ENCODE results near the gene RASGRF2. TPM values are rescaled to one million over a fixed set of nuclear protein-coding genes. Genes with fewer than 3 reads are reported as not detected.

The RASGRF2 gene
- total RNA-seq, 1 experiment from 2014 or later: not detected

DNA sequence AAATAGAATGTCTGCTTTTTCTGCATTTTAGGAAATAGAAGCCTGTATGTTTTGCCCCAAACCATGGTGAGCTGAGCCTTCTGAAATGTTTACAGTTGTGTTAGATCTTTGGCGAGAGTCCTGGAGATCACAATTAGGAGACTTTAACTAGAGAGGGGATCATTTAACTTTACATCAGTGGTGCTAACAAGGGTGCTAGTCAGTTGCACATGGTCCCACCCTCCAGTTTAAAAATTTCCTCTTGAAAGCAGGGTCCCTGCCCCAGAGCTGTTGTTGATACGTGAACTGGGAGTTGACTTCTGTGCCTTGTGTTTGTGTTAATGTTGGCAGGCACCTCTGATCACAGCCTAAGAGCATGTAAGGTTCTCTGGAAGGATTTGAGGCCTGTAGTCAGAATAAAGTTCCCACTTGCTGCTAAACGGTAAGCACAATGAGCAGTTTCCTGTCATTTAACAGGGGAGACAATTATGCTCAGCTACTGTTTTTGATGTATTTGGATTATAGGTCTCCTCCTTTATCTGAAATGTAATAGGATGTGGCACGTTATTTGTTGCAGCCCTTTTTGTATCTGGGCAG lies 43.7 kb downstream of the RASGRF2 start:
- H3K36me3 Mint-ChIP-seq (ENCODE audit: insufficient read depth, unreplicated experiment): no peaks in the 10 kb centered on the region
- TF ChIP-seq, protein P1, sequence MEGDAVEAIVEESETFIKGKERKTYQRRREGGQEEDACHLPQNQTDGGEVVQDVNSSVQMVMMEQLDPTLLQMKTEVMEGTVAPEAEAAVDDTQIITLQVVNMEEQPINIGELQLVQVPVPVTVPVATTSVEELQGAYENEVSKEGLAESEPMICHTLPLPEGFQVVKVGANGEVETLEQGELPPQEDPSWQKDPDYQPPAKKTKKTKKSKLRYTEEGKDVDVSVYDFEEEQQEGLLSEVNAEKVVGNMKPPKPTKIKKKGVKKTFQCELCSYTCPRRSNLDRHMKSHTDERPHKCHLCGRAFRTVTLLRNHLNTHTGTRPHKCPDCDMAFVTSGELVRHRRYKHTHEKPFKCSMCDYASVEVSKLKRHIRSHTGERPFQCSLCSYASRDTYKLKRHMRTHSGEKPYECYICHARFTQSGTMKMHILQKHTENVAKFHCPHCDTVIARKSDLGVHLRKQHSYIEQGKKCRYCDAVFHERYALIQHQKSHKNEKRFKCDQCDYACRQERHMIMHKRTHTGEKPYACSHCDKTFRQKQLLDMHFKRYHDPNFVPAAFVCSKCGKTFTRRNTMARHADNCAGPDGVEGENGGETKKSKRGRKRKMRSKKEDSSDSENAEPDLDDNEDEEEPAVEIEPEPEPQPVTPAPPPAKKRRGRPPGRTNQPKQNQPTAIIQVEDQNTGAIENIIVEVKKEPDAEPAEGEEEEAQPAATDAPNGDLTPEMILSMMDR (IDR thresholded peaks at IDR 0.05; ENCODE audit: unreplicated experiment): no peak
- POLR2A ChIA-PET: interaction anchor here (0.6 kb wide), 1 partner anchor 22 kb away, joined by 3 read pairs; no protein-coding TSS in a partner anchor

DNA sequence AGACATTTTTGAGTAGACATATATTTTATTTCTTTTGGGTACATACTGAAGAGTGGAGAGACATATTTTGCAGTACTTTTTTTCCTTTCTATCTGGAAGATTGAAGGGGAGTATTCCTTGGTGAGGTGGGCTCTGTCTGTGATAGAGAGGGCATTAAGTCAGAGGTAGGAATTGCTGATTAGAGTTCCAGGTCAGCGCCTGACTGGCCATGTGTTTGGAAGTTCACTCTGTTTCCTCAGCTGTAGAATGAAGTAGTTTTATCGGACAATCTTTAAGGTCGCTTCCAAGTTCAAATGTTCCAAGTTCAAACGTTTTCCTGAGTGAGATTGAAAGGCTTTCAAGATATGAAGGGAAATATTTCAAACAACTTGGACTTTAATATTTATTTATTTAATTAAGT lies 45.5 kb downstream of the RASGRF2 start:
- TF ChIP-seq, protein P1 (IDR thresholded peaks at IDR 0.05; ENCODE audit: unreplicated experiment): no peak
- Mint-ChIP-seq H3K36me3 (ENCODE audit: insufficient read depth, unreplicated experiment) (no peaks in the 10 kb centered on the region), H3K9me3 (ENCODE audit: unreplicated experiment) (no peaks in the 10 kb centered on the region), H3K4me1 (ENCODE audit: insufficient read depth, unreplicated experiment) (no peaks in the 10 kb centered on the region), H3K27ac (ENCODE audit: low read depth, unreplicated experiment) (no peak overlapping the region), H3K4me3 (ENCODE audit: unreplicated experiment) (no peak overlapping the region), H3K27me3 (ENCODE audit: insufficient read depth, unreplicated experiment) (no peaks in the 10 kb centered on the region)
- BruUV-seq (replicated peaks): no TSS peak
- DNase-seq (ENCODE audit: unreplicated experiment): no peak
- ChIA-PET CTCF (interaction anchor here (0.7 kb wide), 1 partner anchor 17 kb away, joined by 3 read pairs; no protein-coding TSS in a partner anchor), POLR2A (interaction anchor here (1.1 kb wide), 1 partner anchor 10 kb away, joined by 3 read pairs; no protein-coding TSS in a partner anchor)
- intact Hi-C loops (cut with micrococcal nuclease): no loop called here

More for the DNA sequence above, 43.7 kb downstream of the RASGRF2 start:
- intact Hi-C loops (cut with micrococcal nuclease): no loop called here
- Mint-ChIP-seq H3K27me3 (ENCODE audit: insufficient read depth, unreplicated experiment) (peaks cover 5% of the 10 kb centered on the region), H3K9me3 (ENCODE audit: unreplicated experiment) (no peaks in the 10 kb centered on the region), H3K27ac (ENCODE audit: low read depth, unreplicated experiment) (no peak overlapping the region), H3K4me3 (ENCODE audit: unreplicated experiment) (no peak overlapping the region), H3K4me1 (ENCODE audit: insufficient read depth, unreplicated experiment) (no peaks in the 10 kb centered on the region)
- no TSS peak for BruUV-seq (replicated peaks)
- CTCF ChIA-PET: interaction anchor here (0.6 kb wide), 1 partner anchor 35 kb away, joined by 3 read pairs; no protein-coding TSS in a partner anchor
- no peak for DNase-seq (ENCODE audit: unreplicated experiment)

DNA sequence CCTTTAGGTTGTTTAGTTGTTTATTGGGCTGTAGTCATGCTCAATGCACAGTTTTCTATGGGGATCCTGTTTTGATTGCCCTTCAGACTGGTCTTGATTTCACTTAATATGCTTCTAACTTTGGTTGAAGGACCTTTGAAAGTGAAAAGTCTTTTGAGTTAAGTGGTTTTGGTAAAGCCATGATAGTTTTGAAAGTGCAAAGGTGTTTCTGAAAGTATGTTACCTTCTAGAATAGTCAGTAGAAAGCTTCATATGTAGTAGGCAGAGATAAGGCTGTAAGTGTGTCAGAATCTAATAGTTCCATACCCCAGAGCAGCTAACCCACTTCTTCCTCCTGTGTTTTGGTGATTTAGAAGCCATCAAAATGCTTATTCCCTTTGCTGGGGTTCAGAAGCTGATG lies 46.1 kb downstream of the RASGRF2 start:
- no peak overlapping the region for H3K27ac Mint-ChIP-seq (ENCODE audit: low read depth, unreplicated experiment)
- ChIA-PET CTCF (interaction anchor here (0.7 kb wide), 1 partner anchor 16 kb away, joined by 3 read pairs; no protein-coding TSS in a partner anchor), POLR2A (interaction anchor here (1.1 kb wide), 1 partner anchor 9 kb away, joined by 3 read pairs; no protein-coding TSS in a partner anchor)
- H3K9me3 Mint-ChIP-seq (ENCODE audit: unreplicated experiment): no peaks in the 10 kb centered on the region
- intact Hi-C loops (cut with micrococcal nuclease): no loop called here
- H3K27me3 Mint-ChIP-seq (ENCODE audit: insufficient read depth, unreplicated experiment): no peaks in the 10 kb centered on the region
- DNase-seq (ENCODE audit: unreplicated experiment): no peak
- H3K4me3 Mint-ChIP-seq (ENCODE audit: unreplicated experiment): no peak overlapping the region
- TF ChIP-seq, protein P1 (IDR thresholded peaks at IDR 0.05; ENCODE audit: unreplicated experiment): no peak
- H3K36me3 Mint-ChIP-seq (ENCODE audit: insufficient read depth, unreplicated experiment): no peaks in the 10 kb centered on the region
- H3K4me1 Mint-ChIP-seq (ENCODE audit: insufficient read depth, unreplicated experiment): no peaks in the 10 kb centered on the region
- no TSS peak for BruUV-seq (replicated peaks)

GRCh38 chr5:81006947-81007636 lies 46.9 kb downstream of the RASGRF2 start:
- CTCF ChIA-PET: interaction anchor here (0.6 to 1.0 kb wide), 2 partner anchors 41 to 49 kb away, joined by 3 read pairs; no protein-coding TSS in a partner anchor
- POLR2A ChIA-PET: no interaction called here
- H3K36me3 Mint-ChIP-seq (ENCODE audit: insufficient read depth, unreplicated experiment): no peaks in the 10 kb centered on the region

More at GRCh38 chr5:81006947-81007636, 46.9 kb downstream of the RASGRF2 start:
- Mint-ChIP-seq H3K4me3 (ENCODE audit: unreplicated experiment) (no peak overlapping the region), H3K27me3 (ENCODE audit: insufficient read depth, unreplicated experiment) (no peaks in the 10 kb centered on the region), H3K9me3 (ENCODE audit: unreplicated experiment) (no peaks in the 10 kb centered on the region), H3K27ac (ENCODE audit: low read depth, unreplicated experiment) (no peak overlapping the region), H3K4me1 (ENCODE audit: insufficient read depth, unreplicated experiment) (no peaks in the 10 kb centered on the region)
- TF ChIP-seq, protein P1 (IDR thresholded peaks at IDR 0.05; ENCODE audit: unreplicated experiment): no peak
- intact Hi-C loops (cut with micrococcal nuclease): no loop called here
- no peak for DNase-seq (ENCODE audit: unreplicated experiment)
- no TSS peak for BruUV-seq (replicated peaks)
